Activated CD4-positive, alpha-beta T cell treated with anti-CD3 and anti-CD28 coated beads for 24 hours (primary cell): ENCODE data around the gene ASTN2.

Experiments
- DNase-seq, 2 donors: peaks; one replicate each; pipeline ENCODE4 v3.0.0-alpha.2; 2020; ENCODE audit warnings: low read depth in 2 of 2

ASTN2 gene

GRCh38 chr9:117414906-117415331, at the start of gene ASTN2:
TSS of gene ASTN2 (minus strand) at chr9:117415057. CDS start at chr9:117414938, 119 bp downstream.
- DNase-seq: no peak

GRCh38 chr9:117462861-117463260, 48.0 kb upstream of the ASTN2 start:
- no peak for DNase-seq

GRCh38 chr9:117461386-117461785, 46.5 kb upstream of the ASTN2 start:
- DNase-seq: no peak

GRCh38 chr9:117460743-117461142, 45.9 kb upstream of the ASTN2 start:
- DNase-seq: no peak

- DNase-seq: no peak
Measured at GRCh38 chr9:117459913-117460312, 45.1 kb upstream of the ASTN2 start.

- DNase-seq: no peak
Measured at GRCh38 chr9:117458066-117458465, 43.2 kb upstream of the ASTN2 start.

GRCh38 chr9:117454711-117455110, 39.9 kb upstream of the ASTN2 start:
- DNase-seq: no peak

- DNase-seq: no peak
Measured at GRCh38 chr9:117453737-117454136, 38.9 kb upstream of the ASTN2 start.

GRCh38 chr9:117451311-117451710, 36.5 kb upstream of the ASTN2 start:
- DNase-seq: no peak

- no peak for DNase-seq
Measured at GRCh38 chr9:117448066-117448465, 33.2 kb upstream of the ASTN2 start.

- no peak for DNase-seq
Measured at GRCh38 chr9:117445631-117446030, 30.8 kb upstream of the ASTN2 start.

GRCh38 chr9:117444501-117444900, 29.6 kb upstream of the ASTN2 start:
- DNase-seq: no peak

- no peak for DNase-seq
Measured at GRCh38 chr9:117437283-117437682, 22.4 kb upstream of the ASTN2 start.

GRCh38 chr9:117435630-117436261, 20.9 kb upstream of the ASTN2 start:
- no peak for DNase-seq

- no peak for DNase-seq
Measured at GRCh38 chr9:117434566-117434965, 19.7 kb upstream of the ASTN2 start.

- DNase-seq: no peak
Measured at GRCh38 chr9:117430813-117431212, 16.0 kb upstream of the ASTN2 start.

- DNase-seq: no peak
Measured at GRCh38 chr9:117427357-117427913, 12.6 kb upstream of the ASTN2 start.

GRCh38 chr9:117425566-117425965, 10.7 kb upstream of the ASTN2 start:
- DNase-seq: no peak

GRCh38 chr9:117424291-117424690, 9.4 kb upstream of the ASTN2 start:
- no peak for DNase-seq

- DNase-seq: no peak
Measured at GRCh38 chr9:117418111-117418510, 3.3 kb upstream of the ASTN2 start.

- no peak for DNase-seq
Measured at GRCh38 chr9:117416856-117417255, 2.0 kb upstream of the ASTN2 start.

GRCh38 chr9:117415358-117415914, 579 bp upstream of the ASTN2 start:
- no peak for DNase-seq

GRCh38 chr9:117414220-117414905, 494 bp downstream of the ASTN2 start:
- no peak for DNase-seq
